ENCODE data around the gene ZMYND8.

Gene ZMYND8

GRCh38 chr20:47191074-47191673 is 165.3 kb downstream of the ZMYND8 start:
- DNase-seq (ENCODE audit: low read depth, low spot score), result no peak
- no peak overlapping the region for H3K4me3 ChIP-seq (ENCODE audit: low read depth, low read length)
- POLR2A ChIA-PET, result no interaction called here
- TF ChIP-seq, protein P1, sequence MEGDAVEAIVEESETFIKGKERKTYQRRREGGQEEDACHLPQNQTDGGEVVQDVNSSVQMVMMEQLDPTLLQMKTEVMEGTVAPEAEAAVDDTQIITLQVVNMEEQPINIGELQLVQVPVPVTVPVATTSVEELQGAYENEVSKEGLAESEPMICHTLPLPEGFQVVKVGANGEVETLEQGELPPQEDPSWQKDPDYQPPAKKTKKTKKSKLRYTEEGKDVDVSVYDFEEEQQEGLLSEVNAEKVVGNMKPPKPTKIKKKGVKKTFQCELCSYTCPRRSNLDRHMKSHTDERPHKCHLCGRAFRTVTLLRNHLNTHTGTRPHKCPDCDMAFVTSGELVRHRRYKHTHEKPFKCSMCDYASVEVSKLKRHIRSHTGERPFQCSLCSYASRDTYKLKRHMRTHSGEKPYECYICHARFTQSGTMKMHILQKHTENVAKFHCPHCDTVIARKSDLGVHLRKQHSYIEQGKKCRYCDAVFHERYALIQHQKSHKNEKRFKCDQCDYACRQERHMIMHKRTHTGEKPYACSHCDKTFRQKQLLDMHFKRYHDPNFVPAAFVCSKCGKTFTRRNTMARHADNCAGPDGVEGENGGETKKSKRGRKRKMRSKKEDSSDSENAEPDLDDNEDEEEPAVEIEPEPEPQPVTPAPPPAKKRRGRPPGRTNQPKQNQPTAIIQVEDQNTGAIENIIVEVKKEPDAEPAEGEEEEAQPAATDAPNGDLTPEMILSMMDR (IDR thresholded peaks at IDR 0.05; ENCODE audit: insufficient read depth, low read length, missing control alignments), result no peak
- CTCF ChIA-PET, result interaction anchor here (0.7 to 1.8 kb wide), 7 partner anchors 10 to 438 kb away, joined by 3 to 5 read pairs (median 3); no protein-coding TSS in a partner anchor

DNA sequence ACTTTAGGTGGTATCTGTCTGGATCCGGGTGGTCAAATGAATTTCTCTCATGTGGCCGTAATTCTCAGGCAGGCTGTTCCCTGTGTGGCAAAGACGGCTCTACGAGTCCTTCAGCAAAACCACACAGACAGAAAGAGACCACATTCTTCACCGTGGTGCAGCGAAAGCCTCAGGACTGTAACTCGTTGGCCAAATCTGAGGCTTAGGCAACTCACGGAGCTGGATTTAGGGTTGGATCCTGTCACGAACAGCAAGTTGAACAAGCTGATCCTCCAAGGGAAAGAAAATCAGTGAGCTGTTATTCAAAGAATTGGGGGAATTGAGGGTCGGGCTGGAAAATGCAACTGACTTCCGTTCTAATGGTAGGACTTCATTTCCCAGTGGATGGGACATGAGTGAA is 167.4 kb downstream of the ZMYND8 start:
- peak overlapping the region; percentile 20 for H3K4me3 ChIP-seq (ENCODE audit: low read depth, low read length)
- ChIA-PET CTCF (interaction anchor here (1.0 to 1.6 kb wide), 4 partner anchors 9 to 437 kb away, joined by 3 to 7 read pairs (median 5); no protein-coding TSS in a partner anchor), POLR2A (no interaction called here)
- TF ChIP-seq, protein P1 (IDR thresholded peaks at IDR 0.05; ENCODE audit: insufficient read depth, low read length, missing control alignments), result no peak
- DNase-seq (ENCODE audit: low read depth, low spot score), result no peak

GRCh38 chr20:47188540-47188939 is 168.0 kb downstream of the ZMYND8 start:
- DNase-seq (ENCODE audit: low read depth, low spot score), result no peak
- CTCF ChIA-PET, result interaction anchor here (1.1 to 1.9 kb wide), 3 partner anchors 10 to 436 kb away, joined by 3 to 7 read pairs (median 7); no protein-coding TSS in a partner anchor
- POLR2A ChIA-PET, result no interaction called here
- H3K4me3 ChIP-seq (ENCODE audit: low read depth, low read length), result no peak overlapping the region
- TF ChIP-seq, protein P1 (IDR thresholded peaks at IDR 0.05; ENCODE audit: insufficient read depth, low read length, missing control alignments), result no peak

DNA sequence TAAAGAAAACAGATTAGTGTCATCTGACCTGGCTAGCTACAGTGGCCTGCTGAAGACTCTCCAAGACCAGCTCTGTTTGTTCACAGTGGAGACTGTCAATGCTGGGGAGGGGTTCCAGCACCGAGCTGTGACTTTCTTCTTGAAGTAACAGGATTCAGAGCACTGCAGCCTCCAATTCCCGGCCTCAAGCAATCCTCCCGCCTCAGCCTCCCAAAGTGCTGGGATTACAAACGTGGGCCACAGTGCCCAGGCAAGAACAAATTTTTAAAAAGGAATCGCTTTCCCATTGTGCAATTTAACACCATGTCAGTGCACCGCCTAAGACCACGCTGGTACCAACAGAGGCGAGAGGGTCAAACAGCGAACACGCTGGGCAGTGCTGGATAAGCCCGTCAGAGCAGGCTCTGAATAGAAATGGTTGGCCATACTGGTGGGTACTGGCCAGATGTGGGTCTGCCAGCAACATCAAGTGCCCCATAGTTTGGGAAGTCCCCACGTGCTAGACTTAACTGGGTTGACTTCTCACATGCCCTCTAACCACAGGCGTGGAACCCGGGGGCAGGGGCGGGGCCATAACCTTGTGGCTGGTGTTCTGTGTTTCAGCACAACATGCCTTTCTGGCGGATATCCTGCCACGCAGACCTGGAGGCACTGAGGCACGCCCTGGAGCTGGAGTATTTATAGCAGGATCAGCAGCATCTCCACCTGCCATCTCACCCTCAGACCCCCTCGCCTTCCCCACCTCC is 168.9 kb downstream of the ZMYND8 start:
- no peak overlapping the region for H3K4me3 ChIP-seq (ENCODE audit: low read depth, low read length)
- TF ChIP-seq, protein P1 (IDR thresholded peaks at IDR 0.05; ENCODE audit: insufficient read depth, low read length, missing control alignments), result no peak
- CTCF ChIA-PET, result interaction anchor here (1.1 to 4.8 kb wide), 4 partner anchors 9 to 434 kb away, joined by 3 to 21 read pairs (median 5); no protein-coding TSS in a partner anchor
- POLR2A ChIA-PET, result no interaction called here
- no peak for DNase-seq (ENCODE audit: low read depth, low spot score)

DNA sequence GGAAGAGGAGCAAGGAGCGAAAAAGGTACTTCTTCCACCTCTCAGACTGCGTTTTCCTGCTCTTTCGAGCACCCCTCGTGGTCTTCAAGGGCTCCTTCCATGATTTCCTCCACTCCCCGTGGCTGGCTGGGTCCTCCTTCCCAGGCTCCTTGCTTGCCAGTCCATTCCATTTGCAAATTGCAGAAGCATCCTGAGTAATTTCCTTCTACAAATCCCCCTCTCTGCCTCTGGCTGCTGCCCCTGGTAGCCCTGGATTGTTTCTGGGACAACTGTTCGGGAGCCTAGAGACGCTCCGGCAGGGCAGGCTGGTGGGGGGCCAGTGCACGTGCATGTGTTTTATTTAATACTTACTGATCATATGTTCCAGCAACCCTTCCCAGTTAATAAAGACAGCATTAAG is 173.1 kb downstream of the ZMYND8 start:
- H3K4me3 ChIP-seq (ENCODE audit: low read depth, low read length), result no peak overlapping the region
- ChIA-PET CTCF (interaction anchor here (4.8 kb wide), 1 partner anchor 430 kb away, joined by 21 read pairs; no protein-coding TSS in a partner anchor), POLR2A (no interaction called here)
- TF ChIP-seq, protein P1 (IDR thresholded peaks at IDR 0.05; ENCODE audit: insufficient read depth, low read length, missing control alignments), result no peak
- no peak for DNase-seq (ENCODE audit: low read depth, low spot score)
